SK-N-SH (cell line): ENCODE measurements around the gene C1QTNF2. TPM values are rescaled to one million over a fixed set of nuclear protein-coding genes. Genes with fewer than 3 reads are reported as not detected.

Experiments used
- CTCF ChIA-PET: fragments of 300-600, 350-600 bp; formaldehyde crosslinking; extraction: SDS; loops from one replicate; lab custom pipeline; 2021; lab: Yijun Ruan, JAX
- POLR2A ChIA-PET: fragments of 350-600 bp; sonication (Branson Sonifier 250); formaldehyde crosslinking; extraction: SDS; loops from one replicate; lab custom pipeline; 2020; ENCODE audit warnings: antibody characterized with exemption, inconsistent platforms; lab: Yijun Ruan, JAX
- DNase-seq: peaks from one replicate; pipeline ENCODE4 v3.0.0; 2012
- H2AFZ ChIP-seq: fragments of 200-600 bp; sonication (generic); 2 replicates; pipeline ENCODE4 v1.8.1; 2016; ENCODE audit warnings: antibody characterized with exemption, mild to moderate bottlenecking, low read depth
- H3F3A ChIP-seq: fragments of 200-600 bp; sonication (generic); replicated peaks from 2 replicates; pipeline ENCODE3; 2016; ENCODE audit warnings: antibody characterized with exemption, mild to moderate bottlenecking; ENCODE audit not compliant: insufficient read depth
- H3K27ac ChIP-seq, 2 experiments: fragments of 200-500 bp in 1 of 2; fragments of 200-600 bp in 1 of 2; sonication (Bioruptor generic) in 1 of 2; sonication (generic), shearing (Covaris generic) in 1 of 2; 2 replicates each; pipeline versions ENCODE4 v1.5.1 to v1.6.1; 2014 to 2016; ENCODE audit warnings: low read depth in 2 of 2, inconsistent platforms in 1 of 2, low read length in 1 of 2, mild to moderate bottlenecking in 1 of 2, mixed read lengths in 1 of 2
- H3K27me3 ChIP-seq: fragments of 200-600 bp; sonication (generic), shearing (Covaris generic); 2 replicates; pipeline ENCODE4 v1.6.1; 2016; ENCODE audit warnings: mixed run types; ENCODE audit not compliant: insufficient read depth
- H3K36me3 ChIP-seq, 2 experiments: fragments of 200-500 bp in 1 of 2; fragments of 200-600 bp in 1 of 2; sonication (Bioruptor generic) in 1 of 2; sonication (generic) in 1 of 2; replicated peaks in 1 of 2; 2 replicates each; pipeline versions ENCODE3 to v1.5.1; 2014 to 2016; ENCODE audit warnings: low read length in 1 of 2, mild to moderate bottlenecking in 1 of 2; ENCODE audit not compliant: insufficient read depth in 2 of 2, control insufficient read depth in 1 of 2
- H3K4me1 ChIP-seq, 2 experiments: fragments of 200-500 bp in 1 of 2; fragments of 200-600 bp in 1 of 2; sonication (Bioruptor generic) in 1 of 2; sonication (generic), shearing (Covaris generic) in 1 of 2; 2 replicates each; pipeline versions ENCODE4 v1.5.1 to v1.6.1; 2014 to 2016; ENCODE audit warnings: low read depth in 1 of 2, low read length in 1 of 2, mixed run types in 1 of 2; ENCODE audit not compliant: insufficient read depth in 2 of 2, control insufficient read depth in 1 of 2
- H3K4me2 ChIP-seq: fragments of 200-600 bp; sonication (generic), shearing (Covaris generic); 2 replicates; pipeline ENCODE4 v1.6.1; 2017; ENCODE audit warnings: mixed run types
- H3K4me3 ChIP-seq, 2 experiments: fragments of 200-500 bp in 1 of 2; fragments of 200-600 bp in 1 of 2; sonication (Bioruptor generic) in 1 of 2; sonication (generic), shearing (Covaris generic) in 1 of 2; 2 replicates each; pipeline versions ENCODE4 v1.5.1 to v1.8.1; 2014 to 2016; ENCODE audit warnings: low read depth in 2 of 2, inconsistent platforms in 1 of 2, low read length in 1 of 2, mild to moderate bottlenecking in 1 of 2, mixed read lengths in 1 of 2, moderate library complexity in 1 of 2
- H3K79me2 ChIP-seq: fragments of 200-600 bp; sonication (generic); 2 replicates; pipeline ENCODE4 v1.8.1; 2017; ENCODE audit warnings: mild to moderate bottlenecking; ENCODE audit not compliant: insufficient read depth
- H3K9ac ChIP-seq: fragments of 200-600 bp; sonication (generic); 2 replicates; pipeline ENCODE4 v1.6.1; 2017; ENCODE audit warnings: mixed run types
- H3K9me2 ChIP-seq: fragments of 200-600 bp; sonication (generic); 2 replicates; pipeline ENCODE4 v1.6.1; 2017; ENCODE audit warnings: mixed run types
- H3K9me3 ChIP-seq: fragments of 200-600 bp; sonication (generic); 2 replicates; pipeline ENCODE4 v1.6.1; 2017; ENCODE audit warnings: mixed run types, mild to moderate bottlenecking, moderate library complexity
- H4K20me1 ChIP-seq: fragments of 200-600 bp; sonication (generic); 2 replicates; pipeline ENCODE4 v1.6.1; 2017; ENCODE audit warnings: mild to moderate bottlenecking, mixed run types; ENCODE audit not compliant: insufficient read depth
- CHD2 ChIP-seq: fragments of 150-350 bp; IDR thresholded peaks from 2 replicates; pipeline ENCODE4 v1.6.1; 2018; ENCODE audit warnings: low read length; ENCODE audit not compliant: partially characterized antibody
- FOXM1 ChIP-seq: IDR thresholded peaks from 2 replicates; pipeline ENCODE4 v1.4.0; 2012; ENCODE audit warnings: low read depth, mild to moderate bottlenecking
- IRF3 ChIP-seq: fragments of 150-350 bp; IDR thresholded peaks from 2 replicates; pipeline ENCODE4 v1.6.1; 2016; ENCODE audit warnings: mild to moderate bottlenecking, low read depth, low read length
- NFIC ChIP-seq: IDR thresholded peaks from 2 replicates; pipeline ENCODE4 v1.4.0; 2012; ENCODE audit warnings: borderline replicate concordance
- NRF1 ChIP-seq: IDR thresholded peaks from 2 replicates; pipeline ENCODE4 v1.6.1; 2012; ENCODE audit warnings: low read depth, mild to moderate bottlenecking, low read length
- PBX3 ChIP-seq: IDR thresholded peaks from 2 replicates; pipeline ENCODE4; 2012
- RAD21 ChIP-seq: IDR thresholded peaks from 2 replicates; pipeline ENCODE4 v1.6.1; 2012; ENCODE audit warnings: mild to moderate bottlenecking, low read length
- RXRA ChIP-seq: IDR thresholded peaks from 2 replicates; pipeline ENCODE4 v1.4.0; 2012; ENCODE audit warnings: low read depth, mild to moderate bottlenecking, borderline replicate concordance
- TEAD4 ChIP-seq: IDR thresholded peaks from 2 replicates; pipeline ENCODE4 v1.4.0; 2012; ENCODE audit warnings: mild to moderate bottlenecking, borderline replicate concordance; ENCODE audit not compliant: insufficient read depth
- USF1 ChIP-seq: IDR thresholded peaks from 2 replicates; pipeline ENCODE4 v1.4.0; 2012; ENCODE audit warnings: low read depth, borderline replicate concordance
- USF2 ChIP-seq: fragments of 150-350 bp; IDR thresholded peaks from 2 replicates; pipeline ENCODE4 v1.6.1; 2017; ENCODE audit warnings: antibody characterized with exemption, low read length, low read depth, borderline replicate concordance
- YY1 ChIP-seq: IDR thresholded peaks from 2 replicates; pipeline ENCODE4 v1.4.0; 2012; ENCODE audit warnings: low read depth, mild to moderate bottlenecking
- ZBTB33 ChIP-seq: IDR thresholded peaks from 2 replicates; pipeline ENCODE4 v1.4.0; 2012; ENCODE audit warnings: low read depth, borderline replicate concordance
- WGBS: methylation state at CpG from one replicate; pipeline ENCODE4 v1.1.6; 2017; ENCODE audit warnings: low lambda C conversion rate; 5-methylcytosine and 5-hydroxymethylcytosine counted together
- polyA plus RNA-seq, 3 experiments: library from polyadenylated mRNA; depleted of rRNA; stranded (reverse); fragments of >200 nt; gene quantifications; 2 replicates each; pipeline ENCODE4 v1.2.3, GENCODE V29; 2012

C1QTNF2 gene
- polyA plus RNA-seq, 1 of the 3 experiments (the other 2 are of a cell fraction), result 0.67 TPM

GRCh38 chr5:160367885-160368284 is 2.5 kb downstream of the C1QTNF2 start:
- Histone ChIP-seq H3K4me1 (peaks cover 0 to 15% of the 10 kb centered on the region in 2 experiments; a peak in 2 of 4 replicates), H3F3A (no peaks in the 10 kb centered on the region), H3K9ac (no peak overlapping the region), H2AFZ (no peak overlapping the region), H3K27ac (no peak overlapping the region), H3K4me2 (no peak overlapping the region), H3K27me3 (no peaks in the 10 kb centered on the region), H3K36me3 (no peaks in the 10 kb centered on the region), H3K9me2 (no peaks in the 10 kb centered on the region), H3K9me3 (no peaks in the 10 kb centered on the region), H3K4me3 (no peak overlapping the region), H4K20me1 (no peaks in the 10 kb centered on the region), H3K79me2 (no peaks in the 10 kb centered on the region)
- no peak for DNase-seq
- 100% methylated on average over 3 of the region's 3 CpGs for WGBS
- no peak for TF ChIP-seq ZBTB33
- TF ChIP-seq USF1, result no peak
- no peak for TF ChIP-seq RAD21
- TF ChIP-seq YY1, result no peak
- TF ChIP-seq NFIC, result no peak
- TF ChIP-seq FOXM1, result no peak
- no peak for TF ChIP-seq USF2
- TF ChIP-seq RXRA, result no peak
- TF ChIP-seq CHD2, result no peak
- TF ChIP-seq PBX3, result no peak
- TF ChIP-seq NRF1, result no peak
- no peak for TF ChIP-seq TEAD4
- TF ChIP-seq IRF3, result no peak
- POLR2A ChIA-PET, result no interaction called here
- CTCF ChIA-PET, result interaction anchor here (1.4 kb wide), 2 partner anchors 22 to 346 kb away, joined by 3 to 5 read pairs; no protein-coding TSS in a partner anchor
